Pancreas (tissue), 10 donors: ENCODE data around the gene ZRANB2. TPM values are rescaled to one million over a fixed set of nuclear protein-coding genes. Genes with fewer than 3 reads are reported as not detected.

Experiments
- ATAC-seq, 4 donors: fragments of 200-7000 bp; cut with Tn5 transposase; one replicate each; pipeline versions ENCODE4 v1.8.0 to v1.9.1; 2020; ENCODE audit warnings: mild to moderate bottlenecking in 4 of 4, moderate library complexity in 4 of 4
- DNase-seq, 6 donors: peaks; one replicate each; pipeline ENCODE4 v3.0.0-alpha.2; 2020
- FAIRE-seq: peaks from 2 replicates; lab custom pipeline; 2012; peaks lifted over from hg19 to GRCh38; lab: Jason Lieb, UNC
- H3K27ac ChIP-seq, 4 donors: fragments of 200-600 bp; sonication (generic); 1 replicate in 3 of 4; 2 replicates in 1 of 4; pipeline versions ENCODE4 v1.5.0 to v1.8.0; 2020
- H3K27me3 ChIP-seq, 4 donors: fragments of 200-600 bp; one replicate each; pipeline ENCODE4 v1.8.0; 2021
- H3K36me3 ChIP-seq, 3 donors: fragments of 200-600 bp; sonication (generic) in 1 of 3; one replicate each; pipeline versions ENCODE4 v1.5.0 to v1.8.0; 2020 to 2021
- H3K4me1 ChIP-seq, 3 donors: fragments of 200-600 bp; one replicate each; pipeline ENCODE4 v1.8.0; 2021
- H3K4me3 ChIP-seq, 4 donors: fragments of 200-600 bp; sonication (generic) in 2 of 4; one replicate each; pipeline versions ENCODE4 v1.5.0 to v1.8.0; 2020 to 2021
- H3K9me3 ChIP-seq, 4 donors: fragments of 200-600 bp; one replicate each; pipeline ENCODE4 v1.8.0; 2021
- CTCF ChIP-seq, 4 donors: fragments of 200-600 bp; sonication (generic) in 3 of 4; IDR thresholded peaks; one replicate each; pipeline versions ENCODE4 v1.5.0 to v1.8.0; 2021; ENCODE audit warnings: antibody characterized with exemption in 4 of 4
- WGBS, 2 donors: extraction: QIAGEN DNeasy Blood & Tissue Kit; methylation state at CpG; one replicate each; pipeline ENCODE4 v1.1.7; 2013; 5-methylcytosine and 5-hydroxymethylcytosine counted together
- intact Hi-C, 3 donors: fragments of 100-400 bp; cut with DNase I; formaldehyde crosslinking; loops; one replicate each; pipeline versions ENCODE4 v1.11.1 to v1.14.2; 2022
- polyA plus RNA-seq, 2 donors: library from polyadenylated mRNA; stranded (reverse); fragments of 200-250 nt; gene quantifications; one replicate each; pipeline ENCODE4 v1.2.3, GENCODE V29; 2013
- total RNA-seq, 6 donors: library from RNA; stranded (reverse); fragmentation: NEBNext Ultra II Directional in 4 of 6; extraction: Animal tissue kit (Norgen Biotek cat#: 25700) in 4 of 6; gene quantifications; one replicate each; pipeline versions ENCODE4 v1.2.1 to v1.2.4, GENCODE V29; 2021 to 2023
- donor health status: healthy with polysubstance abuse.
- donor health status: DM: no; HTN: no; CAD: no; lungs with moderate emphysema.
- donor health status: DM: no; HTN: no; CAD: no.
- donor health status: control.
- donor health status: control.
- donor health status: Bipolar disorder and iron deficiency.
- donor health status: DM: yes; HTN: yes; CAD: no.
- donor health status: DM: no; HTN: no; CAD: no.
- donor health status: DM: no; HTN: no; CAD: no.
- donor health status: DM: yes; HTN: yes; CAD: no.

Gene ZRANB2
- total and polyA plus RNA-seq, 8 donors: 22.0 to 62.9 (median 32.9) TPM

DNA sequence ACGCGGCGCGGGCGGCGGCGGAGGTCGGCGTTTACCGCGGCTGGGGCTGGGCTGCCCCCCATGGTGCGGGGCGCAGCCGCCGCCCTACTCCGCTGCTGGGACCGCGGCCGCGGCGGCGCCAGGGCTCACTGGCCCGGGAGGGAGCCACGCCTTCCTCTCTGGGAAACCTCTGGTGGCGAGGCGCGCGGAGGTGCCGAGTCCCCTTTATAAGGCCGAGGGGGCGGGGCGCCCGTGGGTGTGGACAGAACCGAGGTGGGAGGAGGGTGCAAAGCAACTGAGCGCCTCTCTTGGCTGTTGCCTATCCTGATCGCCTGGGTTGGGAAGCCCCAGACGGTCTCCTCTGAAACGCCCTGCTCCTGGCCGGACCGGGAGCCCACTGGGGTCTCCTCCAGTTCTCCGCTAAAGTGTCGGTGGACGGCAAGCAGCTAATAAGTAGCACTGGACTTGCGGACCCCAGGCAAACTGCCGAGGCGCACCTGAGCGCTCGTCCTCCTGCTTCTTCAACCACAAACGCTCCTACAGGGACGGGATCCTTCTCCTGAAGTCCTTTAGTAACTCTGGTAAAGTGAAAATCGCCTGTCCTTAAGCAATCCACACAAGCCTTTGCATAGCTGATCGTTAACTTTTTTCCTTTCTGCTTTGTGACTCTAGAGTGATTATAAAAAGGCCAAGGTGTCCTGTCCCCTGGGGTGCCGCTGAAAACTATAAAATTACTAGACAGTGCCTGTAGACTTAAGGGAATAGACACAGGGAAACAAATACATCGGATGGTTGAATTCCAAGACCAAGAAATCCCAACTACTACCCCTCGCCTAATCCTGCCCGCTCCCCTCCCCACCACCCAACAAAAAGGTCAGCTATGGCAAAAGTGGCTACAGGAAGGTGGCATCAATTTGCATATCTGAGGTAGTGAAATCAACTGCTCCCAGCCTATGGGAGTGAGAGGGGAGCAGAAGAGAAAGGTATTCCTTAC lies 32.9 kb downstream of the ZRANB2 start, which contains the start of gene PTGER3:
Gene PTGER3, minus strand, starts transcription at position 182 of the 973 bp plus-strand sequence. CDS start 239 bp downstream, outside the sequence.
- DNase-seq (peak; percentile 77 to 92 (median 87)), FAIRE-seq (no peak), ATAC-seq (peak; percentile 73 to 82 (median 81))
- Histone ChIP-seq H3K4me1 (peaks cover 0 to 7% (median 0%) of the 10 kb centered on the region in 3 donors), H3K9me3 (no peaks in the 10 kb centered on the region), H3K27me3 (no peaks in the 10 kb centered on the region), H3K4me3 (peak within 1 kb of the TSS; percentile 41 to 71 (median 51)), H3K36me3 (no peaks in the 10 kb centered on the region), H3K27ac (peak within 1 kb of the TSS; percentile 5 to 21 (median 16))
- no peak for TF ChIP-seq CTCF (IDR thresholded peaks at IDR 0.05)
- intact Hi-C loops: loop anchor here in 1 of 3 donors (10.0 kb wide), 1 partner anchor 513 kb away; no protein-coding TSS in a partner anchor
- 5% methylated on average over 47 to 56 of the region's 56 CpGs for WGBS, 2 donors

DNA sequence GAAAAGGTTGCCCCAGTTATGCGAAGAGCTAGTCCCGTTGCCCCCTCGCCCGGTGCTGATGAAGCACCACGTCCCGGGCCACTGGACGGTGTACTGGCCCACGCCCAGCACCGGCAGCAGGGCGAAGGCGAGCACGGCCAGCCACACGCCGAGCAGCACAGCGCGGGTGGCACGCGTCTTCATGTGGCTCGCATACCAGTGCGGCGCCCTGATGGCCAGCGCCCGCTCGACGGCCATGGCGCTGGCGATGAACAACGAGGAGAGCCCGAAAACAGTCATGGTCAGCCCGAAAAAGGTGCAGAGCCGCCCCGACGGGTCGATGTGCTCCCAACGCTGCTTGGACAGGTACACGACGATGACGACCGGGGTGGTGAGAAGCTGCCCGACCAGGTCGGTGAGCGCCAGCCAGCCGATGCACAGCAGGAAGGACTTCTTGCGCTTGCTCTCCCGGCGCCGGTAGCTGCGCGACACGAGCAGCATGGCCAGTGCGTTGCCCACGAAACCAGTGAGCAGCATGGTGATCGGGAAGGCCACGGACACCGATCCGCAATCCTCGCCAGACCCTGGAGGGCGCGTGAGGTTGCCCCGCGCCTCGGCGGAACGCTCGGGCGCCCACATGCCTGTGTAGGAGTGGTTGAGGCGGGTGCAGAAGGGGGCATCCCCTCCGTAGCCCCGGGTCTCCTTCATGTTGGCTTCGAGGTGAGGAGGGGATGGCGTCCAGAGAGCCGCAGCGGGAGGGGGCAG lies 33.8 kb downstream of the ZRANB2 start:
- DNase-seq (peak in 5 of 6 donors; percentile 19 to 80 (median 58)), ATAC-seq (peak; percentile 46 to 63 (median 54)), FAIRE-seq (no peak)
- Histone ChIP-seq H3K27me3 (no peaks in the 10 kb centered on the region), H3K27ac (peak overlapping the region in 3 of 4 donors; percentile 13 to 21 (median 20)), H3K4me3 (peak overlapping the region; percentile 41 to 71 (median 51)), H3K36me3 (no peaks in the 10 kb centered on the region), H3K4me1 (peaks cover 0 to 7% (median 0%) of the 10 kb centered on the region in 3 donors), H3K9me3 (no peaks in the 10 kb centered on the region)
- 2 to 4% methylated on average over 72 to 73 of the region's 73 CpGs for WGBS, 2 donors
- intact Hi-C loops: loop anchor here in 1 of 3 donors (10.0 kb wide), 1 partner anchor 512 kb away; no protein-coding TSS in a partner anchor
- no peak for TF ChIP-seq CTCF (IDR thresholded peaks at IDR 0.05)

DNA sequence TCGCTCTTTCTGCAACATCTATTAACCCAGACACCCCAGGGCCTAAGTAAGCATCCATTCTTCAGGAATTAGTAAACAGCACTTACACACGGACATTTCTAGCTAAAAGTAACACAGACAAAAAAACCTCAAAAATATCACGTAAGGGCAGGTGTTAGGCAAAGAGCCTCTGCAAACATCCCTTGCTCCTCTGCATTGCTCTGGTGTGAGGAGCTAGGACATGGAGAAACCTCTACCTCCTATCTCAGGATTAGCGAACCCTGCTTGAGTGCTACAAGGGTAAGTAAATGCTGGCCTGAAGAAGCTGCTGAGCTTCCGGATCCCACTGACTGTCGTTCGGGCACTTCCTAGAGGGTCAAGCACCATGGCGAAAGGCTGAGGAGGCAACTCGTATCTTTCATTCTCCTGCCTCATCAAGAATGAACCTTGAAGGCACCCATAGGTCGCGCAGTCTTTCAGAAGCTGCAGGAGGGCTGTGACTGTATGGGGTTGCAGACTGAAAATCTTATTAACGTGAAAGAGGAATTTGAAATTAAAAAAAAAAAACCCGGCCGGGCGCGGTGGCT lies 35.3 kb downstream of the ZRANB2 start:
- Histone ChIP-seq H3K9me3 (no peaks in the 10 kb centered on the region), H3K4me3 (peak overlapping the region in 2 of 4 donors; percentile 30 to 71), H3K27ac (peak overlapping the region in 1 of 4 donors; percentile 25), H3K4me1 (peaks cover 0 to 7% (median 0%) of the 10 kb centered on the region in 3 donors), H3K27me3 (no peaks in the 10 kb centered on the region), H3K36me3 (no peaks in the 10 kb centered on the region)
- intact Hi-C loops: loop anchor here in 1 of 3 donors (10.0 kb wide), 1 partner anchor 511 kb away; no protein-coding TSS in a partner anchor
- TF ChIP-seq CTCF (IDR thresholded peaks at IDR 0.05): no peak
- no peak for FAIRE-seq
- no peak for DNase-seq
- WGBS, 2 donors: 55 to 63% methylated on average over 16 of the region's 16 CpGs
- peak in 1 of 4 donors; percentile 11 for ATAC-seq

- peak overlapping the region in 1 of 4 donors; percentile 30 for H3K4me3 ChIP-seq
- no peaks in the 10 kb centered on the region for H3K9me3 ChIP-seq
- DNase-seq: no peak
- H3K27ac ChIP-seq: no peak overlapping the region
- peak in 1 of 4 donors; percentile 42 for ATAC-seq
- no peaks in the 10 kb centered on the region for H3K36me3 ChIP-seq
- intact Hi-C loops: loop anchor here in 1 of 3 donors (10.0 kb wide), 1 partner anchor 510 kb away; no protein-coding TSS in a partner anchor
- no peak for FAIRE-seq
- no peaks in the 10 kb centered on the region for H3K27me3 ChIP-seq
- peaks cover 0 to 7% (median 0%) of the 10 kb centered on the region in 3 donors for H3K4me1 ChIP-seq
- no peak for TF ChIP-seq CTCF (IDR thresholded peaks at IDR 0.05)
- 17 to 30% methylated on average over 1 of the region's 1 CpG for WGBS, 2 donors
These were observed 36.0 kb downstream of the ZRANB2 start for GRCh38 chr1:71044833-71045232.
